ENCODE data around the gene HIF1A. TPM values are rescaled to one million over a fixed set of nuclear protein-coding genes. Genes with fewer than 3 reads are reported as not detected.
"Not testable (repeated sequence)": the region's sequence is repeated elsewhere in the genome, so short reads cannot be mapped to it uniquely, and the experiment has no call there.

HIF1A gene
- total and polyA plus RNA-seq, 2 donors (not counting 1 experiment from before 2014, with no cell fraction given), result 332 to 407 TPM

DNA sequence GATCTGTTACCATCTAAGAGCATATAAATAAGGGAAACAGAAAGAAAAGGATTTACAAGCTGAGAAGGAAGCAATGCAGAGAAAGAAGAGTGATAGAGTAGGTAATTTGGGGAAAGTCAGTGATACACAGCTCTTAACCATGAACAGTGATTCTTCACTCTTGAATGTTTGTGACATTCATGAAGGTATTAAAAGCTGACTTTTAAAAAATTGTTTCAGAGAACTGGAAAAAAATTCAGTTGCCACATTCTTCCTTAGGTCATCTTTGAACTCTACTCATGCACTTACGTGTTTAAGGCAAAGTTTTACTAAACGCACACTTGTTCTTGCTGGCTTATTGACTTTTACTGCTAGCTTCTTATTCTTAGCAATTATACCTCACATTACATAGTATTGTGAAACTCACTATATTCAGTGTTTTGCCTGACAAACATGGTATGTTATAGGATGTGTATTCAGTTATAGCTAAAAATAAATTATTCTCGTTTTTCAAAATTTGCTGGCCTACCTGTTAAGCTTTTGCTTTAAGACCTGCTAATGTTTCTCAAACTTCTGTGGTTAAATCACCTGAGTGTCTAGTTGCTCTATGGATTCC is 10.9 kb downstream of the HIF1A start:
- TF ChIP-seq CTCF (conservative IDR thresholded peaks at IDR 0.05 in 1 of 2, IDR thresholded peaks at IDR 0.05 in 1 of 2; ENCODE audit: low read depth in 1 of 2, low read length in 2 of 2) (no peak), EZH2 (IDR thresholded peaks at IDR 0.05; ENCODE audit: low read length, missing control alignments) (no peak)
- Histone ChIP-seq H3K36me3 (ENCODE audit: control insufficient read depth, insufficient read depth, low read length) (peaks cover 1% of the 10 kb centered on the region), H3K4me3 (replicated peaks in 1 of 4; ENCODE audit: control extremely low read depth in 1 of 4, insufficient read depth in 1 of 4, low read depth in 3 of 4, low read length in 4 of 4) (peak overlapping the region in 1 of 4 experiments; percentile 21), H3K9ac (ENCODE audit: insufficient read depth, low read length) (no peak overlapping the region), H4K20me1 (ENCODE audit: control insufficient read depth, extremely low read depth, insufficient read depth, low read length) (peaks cover 24% of the 10 kb centered on the region), H3K27me3 (ENCODE audit: control insufficient read depth, insufficient read depth, low read length) (no peaks in the 10 kb centered on the region), H3K4me1 (ENCODE audit: control insufficient read depth, extremely low read depth, insufficient read depth, low read length) (peaks cover 6% of the 10 kb centered on the region), H3K79me2 (ENCODE audit: control insufficient read depth, insufficient read depth, low read length) (peaks cover 88% of the 10 kb centered on the region), H3K27ac (ENCODE audit: insufficient read depth, low read length) (no peak overlapping the region), H3K4me2 (ENCODE audit: extremely low read depth, insufficient read depth, low read length) (no peak overlapping the region), H2AFZ (ENCODE audit: low read length) (no peak overlapping the region), H3K9me3 (ENCODE audit: control insufficient read depth, insufficient read depth, low read depth, low read length) (no peaks in the 10 kb centered on the region)
- DNase-seq (ENCODE audit: low read depth in 2 of 2), result no peak

GRCh38 chr14:61707774-61708173 is 12.5 kb downstream of the HIF1A start:
- H3K4me1 ChIP-seq (ENCODE audit: control insufficient read depth, extremely low read depth, insufficient read depth, low read length); DNase-seq (ENCODE audit: low read depth in 2 of 2); H3K27me3 ChIP-seq (ENCODE audit: control insufficient read depth, insufficient read depth, low read length); H3K9ac ChIP-seq (ENCODE audit: insufficient read depth, low read length); H2AFZ ChIP-seq (ENCODE audit: low read length); H3K9me3 ChIP-seq (ENCODE audit: control insufficient read depth, insufficient read depth, low read depth, low read length); H3K4me3 ChIP-seq (replicated peaks in 1 of 4; ENCODE audit: control extremely low read depth in 1 of 4, insufficient read depth in 1 of 4, low read depth in 3 of 4, low read length in 4 of 4); H3K36me3 ChIP-seq (ENCODE audit: control insufficient read depth, insufficient read depth, low read length); H3K27ac ChIP-seq (ENCODE audit: insufficient read depth, low read length); H3K4me2 ChIP-seq (ENCODE audit: extremely low read depth, insufficient read depth, low read length): not testable (repeated sequence)
- Histone ChIP-seq H4K20me1 (ENCODE audit: control insufficient read depth, extremely low read depth, insufficient read depth, low read length) (peaks cover 35% of the 10 kb centered on the region), H3K79me2 (ENCODE audit: control insufficient read depth, insufficient read depth, low read length) (peaks cover 89% of the 10 kb centered on the region)

- H3K9me3 ChIP-seq (ENCODE audit: control insufficient read depth, insufficient read depth, low read depth, low read length); H2AFZ ChIP-seq (ENCODE audit: low read length); H3K27me3 ChIP-seq (ENCODE audit: control insufficient read depth, insufficient read depth, low read length); H3K4me2 ChIP-seq (ENCODE audit: extremely low read depth, insufficient read depth, low read length); H3K4me1 ChIP-seq (ENCODE audit: control insufficient read depth, extremely low read depth, insufficient read depth, low read length); H3K9ac ChIP-seq (ENCODE audit: insufficient read depth, low read length); DNase-seq (ENCODE audit: low read depth in 2 of 2); H3K27ac ChIP-seq (ENCODE audit: insufficient read depth, low read length); H3K4me3 ChIP-seq (replicated peaks in 1 of 4; ENCODE audit: control extremely low read depth in 1 of 4, insufficient read depth in 1 of 4, low read depth in 3 of 4, low read length in 4 of 4); H3K36me3 ChIP-seq (ENCODE audit: control insufficient read depth, insufficient read depth, low read length): not testable (repeated sequence)
- Histone ChIP-seq H4K20me1 (ENCODE audit: control insufficient read depth, extremely low read depth, insufficient read depth, low read length) (peaks cover 33% of the 10 kb centered on the region), H3K79me2 (ENCODE audit: control insufficient read depth, insufficient read depth, low read length) (peaks cover 89% of the 10 kb centered on the region)
Observed at GRCh38 chr14:61708693-61709092, 13.4 kb downstream of the HIF1A start.
